Left kidney (tissue), 2 donors: ENCODE measurements around the gene TK2. TPM values are rescaled to one million over a fixed set of nuclear protein-coding genes. Genes with fewer than 3 reads are reported as not detected.
"Not testable (repeated sequence)": the region's sequence is repeated elsewhere in the genome, so short reads cannot be mapped to it uniquely, and the experiment has no call there.

Experiments
- DNase-seq: peaks from one replicate; pipeline ENCODE4 v3.0.0-alpha.2; 2013
- polyA plus RNA-seq: library from polyadenylated mRNA; unstranded; fragments of 120-200 nt; gene quantifications from one replicate; pipeline ENCODE4 v1.2.1, GENCODE V29; 2013; ENCODE audit not compliant: insufficient read length

TK2 gene
- polyA plus RNA-seq, 1 donor: 41.8 TPM

GRCh38 chr16:66508248-66508913, 41.5 kb downstream of the TK2 start:
- no peak for DNase-seq

- DNase-seq: no peak
Measured at GRCh38 chr16:66507731-66508239, 42.1 kb downstream of the TK2 start.

GRCh38 chr16:66503612-66504011, 46.3 kb downstream of the TK2 start:
- no peak for DNase-seq

- no peak for DNase-seq
Measured at GRCh38 chr16:66503030-66503429, 46.9 kb downstream of the TK2 start.

- no peak for DNase-seq
Measured at GRCh38 chr16:66502020-66502913, 47.7 kb downstream of the TK2 start.

- DNase-seq: not testable (repeated sequence)
Measured at GRCh38 chr16:66501563-66501962, 48.4 kb downstream of the TK2 start.

- DNase-seq: not testable (repeated sequence)
Measured at GRCh38 chr16:66497921-66498320, 52.0 kb downstream of the TK2 start.

- not testable (repeated sequence) for DNase-seq
Measured at GRCh38 chr16:66496226-66496625, 53.7 kb downstream of the TK2 start.

- no peak for DNase-seq
Measured at GRCh38 chr16:66495440-66495839, 54.5 kb downstream of the TK2 start.

GRCh38 chr16:66494916-66495315, 55.0 kb downstream of the TK2 start:
- no peak for DNase-seq

- DNase-seq: no peak
Measured at GRCh38 chr16:66493490-66494401, 56.2 kb downstream of the TK2 start.

GRCh38 chr16:66491716-66492064, 58.2 kb downstream of the TK2 start:
- no peak for DNase-seq

GRCh38 chr16:66490774-66491715, 58.9 kb downstream of the TK2 start:
- no peak for DNase-seq

- no peak for DNase-seq
Measured at GRCh38 chr16:66489818-66490217, 60.1 kb downstream of the TK2 start.

GRCh38 chr16:66489385-66489784, 60.5 kb downstream of the TK2 start:
- DNase-seq: no peak

GRCh38 chr16:66488505-66488904, 61.4 kb downstream of the TK2 start:
- DNase-seq: no peak

- DNase-seq: no peak
Measured at GRCh38 chr16:66487580-66488275, 62.2 kb downstream of the TK2 start.

GRCh38 chr16:66486773-66487579, 62.9 kb downstream of the TK2 start:
- peak; percentile 13 for DNase-seq

- DNase-seq: no peak
Measured at GRCh38 chr16:66486199-66486772, 63.6 kb downstream of the TK2 start.
